GM04504 (cell line): ENCODE data around the gene PCDH12.

Experiments
- DNase-seq: peaks from one replicate; pipeline ENCODE4 v3.0.0-alpha.2; 2012; ENCODE audit warnings: low read depth

Gene PCDH12

GRCh38 chr5:141958113-141958512, at the start of gene PCDH12:
Gene PCDH12 (minus strand): TSS chr5:141958202. CDS start chr5:141957851, 351 bp downstream.
- no peak for DNase-seq

DNA sequence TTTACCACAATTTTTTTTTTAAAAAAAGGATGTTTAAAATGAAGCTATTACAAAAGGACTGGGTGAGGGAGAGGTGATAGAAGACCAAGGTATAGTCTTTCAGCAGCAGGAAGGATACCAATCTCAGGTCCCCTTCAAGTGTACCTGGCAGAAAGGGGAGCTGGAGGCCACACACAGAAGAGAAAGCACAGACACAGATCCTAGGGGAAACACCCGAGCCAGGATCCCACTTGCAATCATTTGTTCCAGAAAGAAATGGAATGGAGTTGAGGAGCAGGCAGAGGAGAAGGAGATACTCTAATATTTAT, 49.2 kb upstream of the PCDH12 start:
- no peak for DNase-seq

GRCh38 chr5:142006363-142007236, 48.6 kb upstream of the PCDH12 start:
- DNase-seq = no peak

DNA sequence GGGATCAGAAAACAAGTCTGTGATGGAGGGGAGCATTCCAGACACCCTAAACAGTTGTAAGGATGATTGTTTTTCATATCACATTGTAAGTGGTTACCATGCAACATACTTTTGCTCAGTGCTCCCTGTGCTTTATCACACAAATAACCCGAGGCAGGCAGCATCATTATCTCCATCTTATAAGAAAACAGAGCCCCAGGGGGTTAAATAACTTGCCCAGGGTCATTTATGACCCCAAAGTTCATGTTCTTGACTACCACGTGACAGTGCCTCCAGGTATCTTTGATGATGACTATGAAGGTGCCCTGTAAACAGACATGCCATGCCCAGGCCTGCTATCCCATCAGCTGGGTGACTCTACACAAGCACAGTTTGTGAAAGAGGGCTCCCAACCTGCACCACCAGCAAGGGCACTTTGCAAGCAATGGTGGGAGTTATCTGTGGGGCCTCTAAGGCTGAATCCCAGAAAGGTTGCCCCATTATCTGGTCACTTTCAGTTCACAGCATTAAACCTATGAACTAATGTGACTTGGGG, 45.3 kb upstream of the PCDH12 start:
- DNase-seq = no peak

DNA sequence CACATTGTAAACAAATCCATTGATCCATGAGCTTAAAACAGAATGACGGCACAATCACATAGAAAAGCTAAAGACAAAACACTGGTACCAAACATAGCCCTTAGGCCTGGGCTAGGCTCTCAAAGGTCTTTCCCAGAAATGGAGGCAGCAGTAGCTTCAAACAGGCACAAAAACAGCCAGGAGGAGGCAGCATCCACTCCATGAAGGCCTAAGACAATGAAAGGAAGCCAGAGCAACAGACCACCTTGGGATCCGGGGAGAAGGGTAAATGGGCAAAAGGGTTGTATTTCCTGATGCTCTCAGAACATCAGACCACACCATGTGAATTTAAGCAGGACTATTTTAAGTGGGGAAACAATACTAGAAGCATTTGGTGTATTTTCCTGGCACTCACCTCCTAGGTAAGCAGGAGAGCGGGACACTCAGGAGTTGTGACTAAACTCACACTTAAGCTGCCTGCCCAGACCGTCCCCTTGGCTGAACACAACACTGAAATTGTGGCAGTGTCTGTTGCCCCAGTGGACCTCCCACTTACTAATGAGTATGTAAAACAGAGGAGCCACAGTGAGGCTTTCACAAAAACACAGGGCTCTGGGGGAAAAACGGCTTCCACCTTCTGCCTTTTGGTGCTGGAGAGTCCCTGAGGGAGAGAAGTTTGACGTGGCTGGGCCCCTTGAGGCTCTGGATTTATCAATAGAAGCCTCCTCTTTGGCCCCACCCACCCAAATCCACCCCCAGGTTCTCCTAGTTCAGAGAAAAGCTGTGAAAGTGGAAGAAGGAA, 42.9 kb upstream of the PCDH12 start:
- DNase-seq = no peak

DNA sequence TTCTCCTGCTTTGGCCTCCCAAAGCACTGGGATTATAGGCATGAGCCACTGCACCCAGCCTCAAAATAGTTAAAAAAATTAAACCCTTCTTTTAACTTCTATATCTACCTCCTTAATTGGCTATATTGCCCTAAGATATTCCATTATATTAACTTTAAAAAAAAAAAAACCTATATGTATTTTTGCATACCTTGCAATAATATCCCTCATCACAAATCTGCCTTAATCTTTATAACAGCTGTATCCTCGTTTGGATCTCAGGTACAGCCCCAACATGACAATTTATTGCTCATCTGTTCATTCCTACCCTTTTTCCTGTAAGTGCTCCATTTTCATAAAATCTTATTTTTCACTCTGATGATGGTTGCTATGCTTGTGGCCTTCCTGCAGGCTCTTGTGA, 42.2 kb upstream of the PCDH12 start:
- DNase-seq = no peak

DNA sequence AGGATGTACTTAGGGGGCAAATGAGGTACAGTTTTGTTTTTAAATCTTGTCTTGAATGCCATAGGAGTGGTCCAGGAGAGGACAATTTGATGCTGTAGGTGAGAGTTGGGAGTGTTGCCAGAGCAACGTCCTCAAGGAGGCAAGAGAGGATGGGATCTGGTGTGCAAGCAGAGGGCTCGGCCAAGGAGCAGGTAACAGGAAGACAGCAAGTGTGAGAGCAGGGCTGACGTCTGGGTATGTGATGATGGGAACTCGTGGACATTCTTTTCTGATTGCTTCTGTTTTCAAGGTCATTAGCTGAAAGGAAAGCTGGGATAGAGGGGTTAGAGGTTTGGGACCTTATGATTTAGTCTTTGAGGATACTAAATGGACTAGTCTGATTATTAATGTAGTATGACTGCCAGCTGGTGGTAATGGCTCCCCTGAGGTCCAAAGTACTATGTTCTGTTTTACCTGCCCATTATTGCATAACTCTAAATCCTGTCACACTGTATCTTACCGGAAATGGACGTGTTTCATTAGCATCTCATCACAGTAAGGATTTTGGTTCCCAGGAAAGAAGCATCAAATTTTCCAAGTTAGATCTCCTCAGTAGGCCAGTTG, 39.5 kb upstream of the PCDH12 start:
- no peak for DNase-seq

DNA sequence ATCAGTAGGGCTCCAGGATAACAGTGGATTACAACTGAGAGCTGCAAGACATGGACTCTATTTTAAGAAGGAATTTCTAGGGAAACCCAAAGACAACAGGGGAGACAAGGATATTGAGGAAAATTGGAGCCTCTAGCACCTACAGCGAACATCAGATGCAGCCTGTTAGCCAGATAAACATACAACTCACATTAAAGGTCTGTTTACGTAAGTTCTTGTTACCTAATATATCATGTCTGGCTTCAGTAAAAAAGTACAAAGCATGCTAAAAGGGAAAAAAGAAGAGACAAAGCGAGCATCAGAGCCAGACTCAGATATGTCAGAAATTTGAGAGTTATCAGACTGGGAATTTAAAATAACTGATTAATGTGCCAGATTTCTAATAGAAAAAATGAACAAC, 37.7 kb upstream of the PCDH12 start:
- no peak for DNase-seq

- no peak for DNase-seq
Observed at GRCh38 chr5:141994511-141995136, 36.6 kb upstream of the PCDH12 start.

- peak; percentile 37 for DNase-seq
Observed at GRCh38 chr5:141992349-141992963, 34.5 kb upstream of the PCDH12 start.

- no peak for DNase-seq
Observed at GRCh38 chr5:141989720-141990119, 31.7 kb upstream of the PCDH12 start.

GRCh38 chr5:141986072-141986471, 28.1 kb upstream of the PCDH12 start:
- no peak for DNase-seq

DNA sequence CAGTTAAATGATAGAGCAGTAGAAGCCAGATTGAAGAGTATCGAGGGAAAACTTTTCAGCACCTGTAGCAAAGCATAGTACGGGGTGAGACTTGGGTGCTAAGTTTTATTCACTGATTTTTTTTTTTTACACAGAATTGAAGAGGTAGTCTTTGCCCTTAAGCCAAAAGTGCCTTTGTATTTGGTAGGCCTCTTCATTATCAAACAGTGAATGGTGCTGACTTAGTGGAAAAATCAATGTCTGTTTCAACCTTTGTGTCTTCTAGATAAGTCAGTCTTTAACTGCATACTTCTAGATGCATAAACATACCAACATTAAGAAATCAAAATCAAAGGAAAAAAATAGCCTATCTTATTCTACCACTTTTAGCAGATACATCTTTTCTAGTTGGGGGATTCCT, 24.6 kb upstream of the PCDH12 start:
- DNase-seq = no peak

DNA sequence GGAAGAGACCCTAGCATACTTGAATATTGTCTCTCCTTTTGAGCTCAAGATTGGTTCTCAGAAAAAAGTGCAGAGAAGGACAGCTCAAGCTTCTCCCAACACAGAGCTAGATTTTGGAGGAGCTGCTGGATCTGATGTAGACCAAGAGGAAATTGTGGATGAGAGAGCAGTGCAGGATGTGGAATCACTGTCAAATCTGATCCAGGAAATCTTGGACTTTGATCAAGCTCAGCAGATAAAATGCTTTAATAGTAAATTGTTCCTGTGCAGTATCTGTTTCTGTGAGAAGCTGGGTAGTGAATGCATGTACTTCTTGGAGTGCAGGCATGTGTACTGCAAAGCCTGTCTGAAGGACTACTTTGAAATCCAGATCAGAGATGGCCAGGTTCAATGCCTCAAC, 20.4 kb upstream of the PCDH12 start:
- no peak for DNase-seq

DNA sequence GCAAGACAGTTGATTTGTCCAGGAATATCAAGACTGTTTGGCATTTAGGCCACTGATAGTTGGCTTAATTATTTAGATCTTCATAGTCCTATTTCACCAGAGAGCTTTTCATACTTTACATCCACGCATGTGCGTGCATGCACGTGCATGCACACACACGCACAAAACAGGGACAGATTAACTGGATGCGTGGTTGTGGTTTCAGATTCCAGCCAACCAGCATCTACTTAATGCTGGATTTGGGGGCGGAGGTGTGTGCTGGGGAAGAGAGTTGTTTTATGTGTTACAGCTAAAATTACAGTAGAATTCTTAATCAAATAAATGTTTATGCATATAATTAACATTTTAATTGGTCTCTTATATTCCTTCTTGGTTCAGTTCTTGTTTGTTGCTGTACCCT, 18.2 kb upstream of the PCDH12 start:
- DNase-seq = no peak

DNA sequence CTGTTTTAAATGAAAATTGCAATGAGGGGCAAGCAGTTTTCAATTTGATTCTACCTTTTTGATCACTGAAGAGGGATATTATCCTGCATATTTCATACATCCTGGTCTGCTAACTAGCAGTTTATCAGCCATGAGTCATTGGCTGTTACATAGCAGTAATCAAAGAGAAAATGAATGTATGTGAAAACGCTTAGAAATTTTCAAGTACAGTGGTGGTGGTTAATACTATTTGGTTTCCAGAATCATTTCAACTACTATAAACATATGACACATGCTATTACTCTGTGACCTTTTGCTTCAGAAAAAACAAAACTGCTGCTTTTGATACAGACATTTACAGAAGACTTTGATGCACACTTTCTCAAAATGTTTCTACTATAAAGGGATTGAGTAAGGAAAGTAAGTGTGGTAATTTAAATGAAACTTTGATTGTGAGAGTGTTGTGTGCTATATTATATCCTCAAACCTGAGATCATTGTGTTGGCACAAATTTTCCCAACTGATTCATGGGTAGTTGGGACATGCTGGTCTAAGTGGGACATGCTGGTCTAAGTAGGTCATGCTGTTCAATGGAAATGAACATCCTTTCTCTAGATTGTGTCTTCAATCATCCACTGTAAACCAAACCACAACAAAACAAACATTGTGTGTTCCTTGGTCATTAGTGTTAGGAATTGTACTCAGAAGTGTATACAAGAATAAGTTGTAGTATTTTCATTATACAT, 16.0 kb upstream of the PCDH12 start:
- no peak for DNase-seq

DNA sequence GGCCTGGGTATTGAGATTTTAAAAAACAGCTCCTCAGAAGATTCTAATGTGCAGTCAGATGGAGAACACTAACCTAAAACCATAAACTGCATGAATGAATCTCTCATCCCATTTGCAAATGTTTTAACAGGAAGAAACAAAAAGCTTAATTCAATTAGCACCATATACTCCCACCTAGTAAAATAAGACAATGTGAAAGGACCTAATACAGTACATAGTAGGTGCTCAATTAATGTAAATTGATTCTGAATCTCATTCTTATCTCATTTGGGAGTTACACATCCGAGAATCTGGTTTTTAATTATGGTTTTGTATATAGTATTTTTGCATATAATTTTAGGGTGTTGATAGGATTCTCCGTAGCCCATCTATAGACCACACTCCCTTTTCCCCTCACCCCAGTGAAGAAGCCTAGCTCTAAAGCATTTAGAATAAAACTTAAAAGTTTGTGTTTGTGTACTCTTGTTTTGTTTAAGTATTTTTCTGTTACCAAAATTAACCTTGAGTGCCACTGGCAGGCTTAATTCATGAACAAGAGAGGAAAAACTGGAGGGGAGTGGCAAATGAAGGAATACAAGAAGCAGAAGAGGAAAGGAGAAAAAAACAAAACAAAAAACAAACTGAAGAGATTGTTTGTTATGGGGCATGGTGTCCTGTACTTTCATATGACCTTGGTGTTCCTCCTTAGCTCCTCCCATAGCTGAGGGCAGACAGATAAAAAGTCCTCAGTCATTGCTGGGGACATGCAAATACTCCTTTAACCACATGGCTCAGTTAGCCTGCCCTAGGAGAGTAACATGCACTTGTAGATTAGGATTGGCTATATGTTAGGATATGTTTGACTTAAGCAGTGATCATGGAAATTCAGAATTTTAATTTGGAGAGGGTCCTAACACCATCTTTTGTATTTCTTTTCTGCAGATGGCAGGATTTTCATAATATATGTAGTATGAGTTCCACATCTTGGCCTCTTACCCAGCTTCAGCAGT, 12.1 kb upstream of the PCDH12 start:
- DNase-seq = no peak

DNA sequence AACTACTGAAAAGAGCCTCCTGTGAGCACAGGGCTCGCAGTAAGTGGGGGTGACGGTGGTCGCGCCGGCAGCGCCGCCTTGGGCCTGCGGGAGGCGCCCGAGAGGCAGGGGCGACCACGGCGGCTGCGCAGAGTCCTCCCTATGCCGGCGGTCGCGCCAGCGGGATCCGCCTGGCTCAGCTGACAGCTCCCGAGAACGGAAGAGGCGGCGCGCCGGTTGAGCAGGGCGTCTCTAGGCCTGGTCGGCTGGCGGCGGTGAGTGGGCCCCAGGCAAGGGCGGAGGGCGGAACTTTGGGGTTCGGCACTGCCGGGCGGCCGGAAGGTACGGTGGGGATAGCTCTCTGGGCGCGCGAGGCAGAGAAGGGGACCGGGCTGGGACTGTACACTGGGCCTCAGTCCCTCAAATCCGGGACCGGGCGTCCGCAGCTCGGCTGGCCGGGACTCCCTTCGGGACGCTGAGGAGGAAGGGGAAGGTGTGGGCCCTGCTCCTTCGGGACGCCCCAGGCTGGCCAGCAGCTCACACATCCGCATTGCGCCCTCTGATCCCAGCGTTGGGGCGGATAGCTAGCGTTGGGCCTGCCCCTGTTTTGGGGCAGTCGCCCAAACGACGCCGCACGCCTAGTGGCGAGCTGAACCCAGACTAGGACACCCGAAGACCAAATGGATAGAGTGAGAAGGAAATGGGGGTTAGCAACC, 11.1 kb upstream of the PCDH12 start, which contains the start of gene RNF14:
Gene RNF14, plus strand, starts transcription at position 192 of the 695 bp plus-strand sequence. CDS start 4,484 bp downstream, outside the sequence.
- peak; percentile 87 for DNase-seq

DNA sequence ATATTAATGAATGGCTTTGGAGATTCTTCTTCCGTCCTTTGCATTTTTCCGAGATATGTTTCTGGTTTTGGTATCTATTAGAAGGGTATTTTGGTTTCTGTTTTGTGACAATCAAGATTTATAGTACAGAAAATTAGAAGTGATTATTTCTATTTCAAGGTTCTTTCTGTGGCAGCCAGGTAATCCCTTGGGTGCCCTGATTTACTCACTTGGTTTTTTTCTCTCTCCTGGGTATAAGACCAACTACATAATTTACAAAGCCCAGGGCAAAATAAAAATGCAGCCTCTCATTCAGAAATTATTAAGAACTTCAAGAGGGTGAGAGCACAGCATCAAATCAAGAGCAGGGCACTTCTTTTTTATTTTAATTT, 8.9 kb upstream of the PCDH12 start:
- no peak for DNase-seq
